Measurements from ENCODE around the gene ANXA1. TPM values are rescaled to one million over a fixed set of nuclear protein-coding genes. Genes with fewer than 3 reads are reported as not detected.

ANXA1 gene
- total RNA-seq, 1 donor from 2014 or later: 923 TPM

DNA sequence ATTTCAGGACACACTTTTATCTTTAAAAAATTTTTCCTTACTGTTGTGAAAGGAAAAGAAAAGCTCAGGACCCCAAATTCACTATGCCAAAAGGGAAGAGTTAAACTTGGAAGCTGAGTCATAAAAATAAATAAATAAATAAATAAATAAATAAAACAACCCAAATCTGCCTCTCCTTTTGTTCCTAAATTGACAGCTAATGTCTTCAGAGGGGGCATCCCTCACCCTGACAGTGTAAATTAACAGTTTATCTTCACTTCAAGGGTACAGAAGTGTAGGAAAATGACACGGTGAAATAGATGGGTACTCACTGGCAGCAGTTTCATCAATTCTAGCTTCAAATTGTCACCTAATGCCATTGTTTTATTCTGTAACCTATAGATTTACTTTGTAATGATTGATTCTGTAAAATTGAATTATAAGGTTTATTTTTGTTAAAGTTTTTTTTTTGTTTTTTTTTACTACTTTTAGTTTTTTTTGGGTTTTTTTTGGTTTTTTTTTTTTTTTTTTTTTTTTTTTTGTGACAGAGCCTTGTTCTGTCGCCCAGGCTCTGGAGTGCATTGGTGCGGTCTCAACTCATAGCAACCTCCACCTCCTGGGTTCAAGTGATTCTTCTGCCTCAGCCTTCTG, 18.5 kb upstream of the ANXA1 start:
- TF ChIP-seq, protein P1, sequence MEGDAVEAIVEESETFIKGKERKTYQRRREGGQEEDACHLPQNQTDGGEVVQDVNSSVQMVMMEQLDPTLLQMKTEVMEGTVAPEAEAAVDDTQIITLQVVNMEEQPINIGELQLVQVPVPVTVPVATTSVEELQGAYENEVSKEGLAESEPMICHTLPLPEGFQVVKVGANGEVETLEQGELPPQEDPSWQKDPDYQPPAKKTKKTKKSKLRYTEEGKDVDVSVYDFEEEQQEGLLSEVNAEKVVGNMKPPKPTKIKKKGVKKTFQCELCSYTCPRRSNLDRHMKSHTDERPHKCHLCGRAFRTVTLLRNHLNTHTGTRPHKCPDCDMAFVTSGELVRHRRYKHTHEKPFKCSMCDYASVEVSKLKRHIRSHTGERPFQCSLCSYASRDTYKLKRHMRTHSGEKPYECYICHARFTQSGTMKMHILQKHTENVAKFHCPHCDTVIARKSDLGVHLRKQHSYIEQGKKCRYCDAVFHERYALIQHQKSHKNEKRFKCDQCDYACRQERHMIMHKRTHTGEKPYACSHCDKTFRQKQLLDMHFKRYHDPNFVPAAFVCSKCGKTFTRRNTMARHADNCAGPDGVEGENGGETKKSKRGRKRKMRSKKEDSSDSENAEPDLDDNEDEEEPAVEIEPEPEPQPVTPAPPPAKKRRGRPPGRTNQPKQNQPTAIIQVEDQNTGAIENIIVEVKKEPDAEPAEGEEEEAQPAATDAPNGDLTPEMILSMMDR (conservative IDR thresholded peaks at IDR 0.05): no peak

DNA sequence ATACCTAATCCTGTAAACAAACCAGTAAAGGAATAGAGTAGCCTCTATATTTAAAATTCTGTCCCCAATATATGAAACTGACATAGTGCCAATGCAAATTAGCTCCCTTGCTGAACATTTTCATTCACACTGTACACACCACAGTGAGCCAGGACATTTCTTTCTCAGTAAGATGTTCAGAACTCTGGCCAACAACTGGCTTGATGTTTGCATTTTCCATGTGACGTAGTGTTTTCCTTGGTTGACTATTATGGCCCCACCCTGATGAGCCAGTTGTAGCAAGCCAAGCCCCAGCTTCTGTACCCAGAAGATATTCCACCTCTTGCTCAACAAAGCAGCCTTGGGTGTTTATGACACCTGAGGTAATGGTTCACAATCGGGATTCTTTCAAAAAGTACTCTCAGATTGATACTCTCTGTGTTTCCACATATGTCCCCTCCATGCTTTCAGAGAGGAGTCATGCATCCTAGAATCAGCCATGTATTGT, 17.7 kb upstream of the ANXA1 start:
- Mint-ChIP-seq H3K36me3 (no peaks in the 10 kb centered on the region), H3K9me3 (no peaks in the 10 kb centered on the region), H3K27me3 (no peaks in the 10 kb centered on the region), H3K4me1 (ENCODE audit: unreplicated experiment) (peaks cover 35% of the 10 kb centered on the region), H3K4me3 (peak overlapping the region; percentile 78), H3K27ac (peak overlapping the region; percentile 97)
- TF ChIP-seq, protein P1 (conservative IDR thresholded peaks at IDR 0.05): no peak
- no peak for DNase-seq (ENCODE audit: extremely low spot score, unreplicated experiment)

More for the DNA sequence above, 18.5 kb upstream of the ANXA1 start:
- Mint-ChIP-seq H3K27me3 (no peaks in the 10 kb centered on the region), H3K9me3 (no peaks in the 10 kb centered on the region), H3K27ac (peak overlapping the region; percentile 97), H3K36me3 (no peaks in the 10 kb centered on the region), H3K4me1 (ENCODE audit: unreplicated experiment) (peaks cover 35% of the 10 kb centered on the region), H3K4me3 (peak overlapping the region; percentile 84)
- DNase-seq (ENCODE audit: extremely low spot score, unreplicated experiment): no peak

DNA sequence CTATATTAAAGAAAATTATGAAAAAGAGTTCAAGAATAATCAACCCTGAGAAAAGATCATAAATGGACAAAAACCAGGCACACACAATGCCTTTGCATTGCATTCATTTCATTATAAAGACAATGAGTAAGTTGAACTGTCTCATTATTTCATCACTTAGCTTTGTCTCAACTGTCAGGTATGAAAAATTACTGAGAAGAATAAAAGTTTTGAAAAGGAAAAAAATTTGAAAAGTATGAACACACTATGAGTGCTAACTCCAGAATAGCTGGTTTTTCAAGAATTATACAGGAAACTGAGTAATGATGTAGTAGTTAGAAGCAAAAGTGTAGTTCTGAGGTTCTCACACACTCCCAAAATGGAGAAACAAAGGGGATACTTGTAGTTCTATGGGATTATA, 16.3 kb upstream of the ANXA1 start:
- Mint-ChIP-seq H3K36me3 (no peaks in the 10 kb centered on the region), H3K4me1 (ENCODE audit: unreplicated experiment) (peaks cover 29% of the 10 kb centered on the region), H3K4me3 (peak overlapping the region; percentile 64), H3K27ac (peak overlapping the region; percentile 97), H3K27me3 (no peaks in the 10 kb centered on the region), H3K9me3 (no peaks in the 10 kb centered on the region)
- TF ChIP-seq, protein P1 (conservative IDR thresholded peaks at IDR 0.05): no peak
- DNase-seq (ENCODE audit: extremely low spot score, unreplicated experiment): no peak

DNA sequence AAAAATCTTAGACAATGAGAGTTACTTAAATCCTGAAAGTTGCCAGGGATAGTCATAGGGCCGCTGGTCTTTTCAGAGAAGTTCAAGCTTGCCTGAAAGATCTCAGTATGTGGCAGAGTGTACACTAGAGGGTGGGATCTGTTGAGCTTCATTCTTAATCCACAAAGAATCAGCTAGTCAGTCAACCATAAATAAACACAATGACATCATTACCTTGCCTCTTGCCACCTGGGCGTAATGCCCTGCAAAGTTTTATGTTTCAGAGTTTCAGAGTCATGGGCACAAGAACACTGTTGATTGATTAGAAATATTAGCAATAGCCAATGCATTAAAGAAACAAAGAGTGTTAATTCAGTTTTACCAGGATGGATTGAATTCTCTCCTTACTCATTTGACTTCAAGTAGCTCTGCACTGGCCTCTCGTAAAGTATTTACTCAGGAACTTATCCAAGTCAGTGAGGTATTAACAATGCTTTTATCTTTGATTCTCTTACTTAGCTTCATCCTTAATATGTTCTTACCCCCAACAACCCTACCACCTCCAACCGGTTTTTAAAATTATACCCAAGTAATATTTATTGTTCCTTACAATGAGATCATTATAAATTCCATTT, 14.3 kb upstream of the ANXA1 start:
- Mint-ChIP-seq H3K27ac (peak overlapping the region; percentile 97), H3K36me3 (no peaks in the 10 kb centered on the region), H3K4me3 (peak overlapping the region; percentile 80), H3K27me3 (no peaks in the 10 kb centered on the region), H3K4me1 (ENCODE audit: unreplicated experiment) (peaks cover 30% of the 10 kb centered on the region), H3K9me3 (no peaks in the 10 kb centered on the region)
- TF ChIP-seq, protein P1 (conservative IDR thresholded peaks at IDR 0.05): no peak
- no peak for DNase-seq (ENCODE audit: extremely low spot score, unreplicated experiment)

DNA sequence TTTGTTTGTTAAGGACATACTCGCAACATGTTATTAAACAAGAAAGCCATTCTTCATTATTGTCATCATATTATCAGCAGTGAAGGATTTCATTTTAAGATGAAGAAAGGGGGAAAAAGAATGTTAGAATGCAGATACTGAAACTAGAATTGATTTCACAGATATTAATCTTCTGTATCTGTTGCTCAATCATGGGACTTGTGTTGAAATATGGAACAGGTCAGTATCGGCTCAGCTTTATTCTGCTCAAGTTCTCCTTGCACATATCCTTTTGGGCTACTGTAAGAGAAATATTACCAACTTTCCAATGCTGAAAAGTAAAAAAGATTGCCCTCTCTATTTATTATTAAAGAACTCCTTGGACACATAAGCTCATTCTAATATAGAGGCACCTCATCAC, 13.8 kb upstream of the ANXA1 start:
- DNase-seq (ENCODE audit: extremely low spot score, unreplicated experiment): no peak
- TF ChIP-seq, protein P1 (conservative IDR thresholded peaks at IDR 0.05): no peak
- H3K36me3 Mint-ChIP-seq: no peaks in the 10 kb centered on the region
- H3K4me3 Mint-ChIP-seq: peak overlapping the region; percentile 80
- H3K9me3 Mint-ChIP-seq: no peaks in the 10 kb centered on the region
- H3K4me1 Mint-ChIP-seq (ENCODE audit: unreplicated experiment): peaks cover 27% of the 10 kb centered on the region
- peak overlapping the region; percentile 97 for H3K27ac Mint-ChIP-seq
- no peaks in the 10 kb centered on the region for H3K27me3 Mint-ChIP-seq

Data from type B pancreatic cell (in vitro differentiated cells).